Epidermal melanocyte (primary cell): Measurements from ENCODE around the gene CYP2B6.
"Not testable (repeated sequence)": the region's sequence is repeated elsewhere in the genome, so short reads cannot be mapped to it uniquely, and the experiment has no call there.

Experiments used
- DNase-seq: peaks from one replicate; pipeline ENCODE4 v3.0.0; 2011; ENCODE audit warnings: low spot score; ENCODE audit not compliant: insufficient read length

Gene CYP2B6

DNA sequence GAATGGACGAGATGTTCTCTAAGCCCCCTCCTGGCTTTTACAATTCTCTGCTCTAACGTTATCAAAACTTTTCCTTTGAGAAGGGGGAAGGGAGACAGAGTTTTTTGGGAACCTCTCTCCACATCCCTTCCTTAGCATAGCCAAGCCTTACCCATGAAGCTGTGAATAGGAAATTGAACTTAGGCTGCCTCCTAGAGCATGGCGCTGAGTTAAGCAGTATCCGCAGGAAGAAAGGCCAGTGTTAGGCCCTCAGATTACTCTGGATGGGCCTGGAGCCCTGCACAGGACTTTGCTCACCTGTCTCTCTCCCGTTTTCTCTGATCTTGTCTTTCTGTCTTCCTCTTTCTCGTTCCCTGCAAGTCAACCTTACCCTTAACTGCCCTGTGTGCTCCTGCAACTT is 39.6 kb downstream of the CYP2B6 start:
- DNase-seq, result no peak

DNA sequence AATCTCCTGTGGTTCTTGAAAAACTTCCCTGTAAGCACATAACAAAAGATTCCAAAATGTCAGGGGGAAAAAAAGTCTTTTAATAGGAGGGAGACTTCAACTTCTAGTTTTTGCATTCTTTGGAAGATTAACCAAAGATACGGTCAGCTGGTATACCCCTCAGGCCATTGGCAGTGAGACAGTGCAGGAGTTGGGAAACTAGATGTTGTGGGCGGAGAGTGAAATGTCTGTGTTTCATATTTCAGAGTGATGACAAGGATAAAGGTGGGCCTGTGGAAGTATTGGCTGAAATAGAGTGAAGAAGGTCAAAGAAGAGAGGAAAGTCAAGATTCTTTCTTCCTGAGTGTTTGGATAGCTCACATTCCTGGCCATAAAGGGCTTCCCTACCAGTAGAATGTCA is 40.8 kb downstream of the CYP2B6 start:
- DNase-seq, result no peak

DNA sequence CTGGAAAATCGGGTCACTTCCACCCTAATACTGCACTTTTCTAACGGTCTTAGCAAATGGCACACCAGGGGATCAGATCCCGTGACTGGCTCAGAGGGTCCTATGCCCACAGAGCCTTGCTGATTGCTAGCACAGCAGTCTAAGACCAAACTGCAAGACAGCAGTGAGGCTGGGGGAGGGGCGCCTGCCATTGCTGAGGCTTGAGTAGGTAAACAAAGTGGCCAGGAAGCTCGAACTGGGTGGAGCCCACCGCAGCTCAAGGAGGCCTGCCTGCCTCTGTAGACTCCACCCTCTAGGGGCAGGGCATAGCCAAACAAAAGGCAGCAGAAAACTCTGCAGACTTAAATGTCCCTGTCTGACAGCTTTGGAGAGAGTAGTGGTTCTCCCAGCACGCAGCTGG is 42.2 kb downstream of the CYP2B6 start:
- not testable (repeated sequence) for DNase-seq

DNA sequence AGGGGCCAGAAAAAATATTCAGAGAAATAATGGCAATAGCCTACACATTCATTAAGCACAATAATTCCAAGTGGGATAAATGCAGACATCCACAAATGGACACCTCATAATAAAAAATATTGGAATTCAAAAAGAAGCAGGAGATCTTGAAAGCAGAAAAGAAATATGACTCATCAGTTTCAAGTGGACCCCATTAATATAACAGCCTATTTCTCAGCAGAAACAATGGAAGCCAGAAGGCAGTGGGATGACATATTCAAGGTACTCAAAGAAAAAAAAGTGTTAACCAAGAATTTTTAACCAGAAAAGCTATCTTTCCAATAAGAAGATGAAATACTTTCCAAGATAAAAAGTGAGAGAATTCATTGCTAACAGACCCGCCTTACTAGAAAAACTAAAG is 48.7 kb downstream of the CYP2B6 start:
- DNase-seq, result no peak

DNA sequence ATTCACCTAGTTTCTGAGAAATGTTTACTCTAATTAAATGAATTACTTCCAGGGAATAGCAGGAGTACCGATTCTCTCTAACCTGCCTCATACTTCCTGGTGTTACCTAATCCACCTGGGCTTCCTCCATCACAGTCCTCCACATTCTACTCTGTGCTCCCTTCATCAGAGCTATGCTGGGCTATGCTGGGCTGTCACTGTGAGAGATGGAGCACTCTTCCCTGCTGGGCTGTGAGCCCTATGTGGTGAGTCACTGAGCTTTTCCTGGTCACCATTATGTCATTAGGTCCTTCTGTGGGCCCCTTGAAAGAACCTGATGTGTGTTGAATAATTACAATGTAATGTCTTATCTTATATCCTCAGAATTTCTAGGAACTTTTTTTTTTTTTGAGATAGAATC is 54.0 kb downstream of the CYP2B6 start:
- DNase-seq, result not testable (repeated sequence)

DNA sequence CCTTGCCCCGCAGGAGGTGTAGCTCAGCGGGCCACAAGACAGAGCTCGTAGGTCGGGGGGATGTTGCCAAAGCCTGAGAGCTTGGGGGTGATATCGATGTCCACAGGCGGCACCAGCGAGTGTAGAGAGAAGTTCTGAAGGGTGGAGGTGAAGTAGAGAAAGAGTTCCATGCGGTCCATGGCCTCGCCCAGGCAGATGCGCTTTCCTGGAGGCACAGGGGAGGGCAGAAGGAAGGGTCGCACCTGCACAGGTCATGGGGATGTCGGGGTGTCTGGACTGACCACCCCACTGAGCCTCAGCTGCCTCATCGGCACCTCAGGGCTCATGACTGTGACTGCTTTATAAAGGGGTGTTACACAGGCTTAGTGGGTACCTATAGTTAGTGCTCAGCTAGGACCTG is 59.3 kb downstream of the CYP2B6 start:
- DNase-seq, result no peak

DNA sequence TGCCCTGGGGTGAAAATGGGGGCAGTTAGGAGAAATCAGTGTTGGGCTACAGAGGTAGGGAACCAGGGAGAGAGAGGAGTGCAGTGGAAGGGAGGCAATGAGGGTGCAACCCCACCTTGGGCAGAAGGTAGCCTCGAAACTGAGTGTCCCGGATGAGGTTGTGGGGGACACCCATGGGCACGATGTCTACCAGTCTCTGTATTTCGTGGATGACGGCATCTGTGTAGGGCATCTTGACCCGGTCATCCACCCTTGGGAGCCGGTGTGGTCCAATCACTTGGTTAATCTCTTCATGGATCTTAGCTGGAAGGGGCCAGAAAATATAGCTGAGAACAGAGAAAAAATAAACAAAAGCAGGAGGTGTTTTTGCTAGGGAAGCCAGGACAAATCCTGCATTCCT is 61.1 kb downstream of the CYP2B6 start:
- not testable (repeated sequence) for DNase-seq

DNA sequence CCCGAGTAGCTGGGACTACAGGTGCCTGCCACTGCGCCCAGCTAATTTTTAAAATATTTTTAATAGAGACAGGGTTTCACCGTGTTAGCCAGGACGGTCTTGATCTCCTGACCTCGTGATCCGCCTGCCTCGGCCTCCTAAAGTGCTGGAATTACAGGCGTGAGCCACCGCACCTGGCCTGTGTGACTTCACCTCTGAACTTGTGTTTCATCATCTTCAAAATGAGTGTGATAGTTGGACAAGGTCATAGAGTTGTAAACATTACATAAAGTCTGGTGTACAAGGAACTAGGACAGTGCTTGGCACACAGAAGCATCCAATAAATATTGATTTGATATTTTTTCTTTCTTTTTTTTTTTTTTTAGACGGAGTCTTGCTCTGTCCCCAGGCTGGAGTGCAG is 62.2 kb downstream of the CYP2B6 start:
- DNase-seq, result not testable (repeated sequence)

DNA sequence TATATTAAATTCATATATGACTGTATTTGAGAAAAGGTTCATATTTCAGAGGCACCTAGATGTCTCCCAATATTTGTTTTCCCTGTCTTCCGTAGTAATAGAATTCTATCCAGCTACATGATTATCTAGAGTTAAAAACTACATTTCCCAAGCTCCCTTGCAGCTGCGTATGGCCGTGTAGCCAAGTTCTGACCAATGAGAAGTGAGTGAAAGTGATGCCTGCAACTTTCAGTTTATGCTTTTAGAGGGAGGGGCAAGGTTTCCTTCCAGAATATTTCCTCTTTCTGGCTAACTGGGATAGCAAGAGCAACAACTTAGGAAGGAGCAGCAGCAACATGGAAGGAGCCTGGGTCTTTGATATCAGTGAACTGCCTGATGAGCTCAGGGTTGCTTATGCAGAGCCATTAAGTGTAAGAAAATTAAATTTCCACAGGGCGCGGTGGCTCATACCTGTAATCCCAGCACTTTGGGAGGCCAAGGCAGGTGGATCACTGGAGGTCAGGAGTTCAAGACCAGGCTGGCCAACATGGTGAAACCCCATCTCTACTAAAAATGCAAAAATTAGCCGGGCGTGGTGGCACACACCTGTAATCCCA is 74.0 kb downstream of the CYP2B6 start:
- DNase-seq, result no peak
